Activated B cell treated with CpG ODN at 0.5 μM for 24 hours (primary cell): ENCODE measurements around the gene CST7. TPM values are rescaled to one million over a fixed set of nuclear protein-coding genes. Genes with fewer than 3 reads are reported as not detected.
A peak's percentile ranks its signal among the peaks of the same experiment; 100 is the strongest.

Experiments
- ATAC-seq: fragments of 200-7000 bp; cut with Tn5 transposase; one replicate; pipeline ENCODE4 v1.10.0; 2021; ENCODE audit warnings: low read depth, mild to moderate bottlenecking, moderate library complexity
- CTCF ChIA-PET: fragments of 350-600 bp; sonication (Branson Sonifier 250); formaldehyde crosslinking; loops from one replicate; lab custom pipeline; 2021; ENCODE audit warnings: antibody characterized with exemption; lab: Charles Lee
- POLR2A ChIA-PET: fragments of 350-600 bp; sonication (Branson Sonifier 250); formaldehyde crosslinking; loops from one replicate; lab custom pipeline; 2021; ENCODE audit warnings: antibody characterized with exemption; lab: Charles Lee
- DNase-seq: peaks from one replicate; pipeline ENCODE4 v3.0.0; 2022
- H3K27ac Mint-ChIP-seq: one replicate; pipeline ENCODE4 v1.8.0; 2020; ENCODE audit warnings: mixed read lengths
- H3K27me3 Mint-ChIP-seq: one replicate; pipeline ENCODE4 v1.8.0; 2021; ENCODE audit warnings: mixed read lengths
- H3K36me3 Mint-ChIP-seq: one replicate; pipeline ENCODE4 v1.8.0; 2021; ENCODE audit warnings: low read depth, mixed read lengths
- H3K4me1 Mint-ChIP-seq: one replicate; pipeline ENCODE4 v1.8.0; 2021; ENCODE audit warnings: mixed read lengths
- H3K4me3 Mint-ChIP-seq: one replicate; pipeline ENCODE4 v1.8.0; 2020; ENCODE audit warnings: mild to moderate bottlenecking, mixed read lengths
- H3K9me3 Mint-ChIP-seq: one replicate; pipeline ENCODE4 v1.8.0; 2020; ENCODE audit warnings: mixed read lengths
- intact Hi-C: fragments of 100-400 bp; cut with micrococcal nuclease; formaldehyde crosslinking; loops from one replicate; pipeline ENCODE4 v1.15.1; 2024
- total RNA-seq: library from RNA; stranded (reverse); gene quantifications from 2 replicates; pipeline ENCODE4 v1.2.3, GENCODE V29; 2022
- TF ChIP-seq, protein P1 (sequence below): fragments of 200-600 bp; IDR thresholded peaks from one replicate; pipeline ENCODE4 v1.8.0; 2022; ENCODE audit warnings: antibody characterized with exemption, mild to moderate bottlenecking

CST7 gene
- total RNA-seq, 1 donor from 2014 or later, result 1.0 TPM

DNA sequence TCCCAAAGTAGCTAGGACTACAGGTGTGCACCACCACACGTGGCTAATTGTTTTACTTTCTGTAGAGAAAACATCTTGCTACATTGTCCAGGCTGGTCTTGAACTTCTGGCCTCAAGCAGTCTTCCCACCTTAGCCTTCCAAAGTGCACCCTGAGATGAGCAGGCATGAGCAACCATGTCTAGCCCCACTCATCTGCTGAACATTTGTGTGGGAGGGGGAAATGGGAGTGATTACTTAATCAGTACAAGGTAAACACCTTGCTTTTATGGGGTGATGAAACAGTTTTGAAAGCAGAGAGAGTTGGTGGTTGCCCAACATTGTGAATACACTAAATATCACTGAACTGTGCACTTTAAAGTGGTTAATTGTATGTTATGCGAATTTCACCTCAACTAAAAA, 38.2 kb downstream of the CST7 start:
- CTCF ChIA-PET, result no interaction called here
- Mint-ChIP-seq H3K27me3 (no peaks in the 10 kb centered on the region), H3K4me3 (no peak overlapping the region), H3K27ac (no peak overlapping the region), H3K36me3 (peaks cover 35% of the 10 kb centered on the region), H3K4me1 (peaks cover 24% of the 10 kb centered on the region), H3K9me3 (no peaks in the 10 kb centered on the region)
- ATAC-seq (no peak), DNase-seq (no peak)
- POLR2A ChIA-PET, result no interaction called here
- intact Hi-C loops, result no loop called here
- TF ChIP-seq, protein P1, sequence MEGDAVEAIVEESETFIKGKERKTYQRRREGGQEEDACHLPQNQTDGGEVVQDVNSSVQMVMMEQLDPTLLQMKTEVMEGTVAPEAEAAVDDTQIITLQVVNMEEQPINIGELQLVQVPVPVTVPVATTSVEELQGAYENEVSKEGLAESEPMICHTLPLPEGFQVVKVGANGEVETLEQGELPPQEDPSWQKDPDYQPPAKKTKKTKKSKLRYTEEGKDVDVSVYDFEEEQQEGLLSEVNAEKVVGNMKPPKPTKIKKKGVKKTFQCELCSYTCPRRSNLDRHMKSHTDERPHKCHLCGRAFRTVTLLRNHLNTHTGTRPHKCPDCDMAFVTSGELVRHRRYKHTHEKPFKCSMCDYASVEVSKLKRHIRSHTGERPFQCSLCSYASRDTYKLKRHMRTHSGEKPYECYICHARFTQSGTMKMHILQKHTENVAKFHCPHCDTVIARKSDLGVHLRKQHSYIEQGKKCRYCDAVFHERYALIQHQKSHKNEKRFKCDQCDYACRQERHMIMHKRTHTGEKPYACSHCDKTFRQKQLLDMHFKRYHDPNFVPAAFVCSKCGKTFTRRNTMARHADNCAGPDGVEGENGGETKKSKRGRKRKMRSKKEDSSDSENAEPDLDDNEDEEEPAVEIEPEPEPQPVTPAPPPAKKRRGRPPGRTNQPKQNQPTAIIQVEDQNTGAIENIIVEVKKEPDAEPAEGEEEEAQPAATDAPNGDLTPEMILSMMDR, result no peak

DNA sequence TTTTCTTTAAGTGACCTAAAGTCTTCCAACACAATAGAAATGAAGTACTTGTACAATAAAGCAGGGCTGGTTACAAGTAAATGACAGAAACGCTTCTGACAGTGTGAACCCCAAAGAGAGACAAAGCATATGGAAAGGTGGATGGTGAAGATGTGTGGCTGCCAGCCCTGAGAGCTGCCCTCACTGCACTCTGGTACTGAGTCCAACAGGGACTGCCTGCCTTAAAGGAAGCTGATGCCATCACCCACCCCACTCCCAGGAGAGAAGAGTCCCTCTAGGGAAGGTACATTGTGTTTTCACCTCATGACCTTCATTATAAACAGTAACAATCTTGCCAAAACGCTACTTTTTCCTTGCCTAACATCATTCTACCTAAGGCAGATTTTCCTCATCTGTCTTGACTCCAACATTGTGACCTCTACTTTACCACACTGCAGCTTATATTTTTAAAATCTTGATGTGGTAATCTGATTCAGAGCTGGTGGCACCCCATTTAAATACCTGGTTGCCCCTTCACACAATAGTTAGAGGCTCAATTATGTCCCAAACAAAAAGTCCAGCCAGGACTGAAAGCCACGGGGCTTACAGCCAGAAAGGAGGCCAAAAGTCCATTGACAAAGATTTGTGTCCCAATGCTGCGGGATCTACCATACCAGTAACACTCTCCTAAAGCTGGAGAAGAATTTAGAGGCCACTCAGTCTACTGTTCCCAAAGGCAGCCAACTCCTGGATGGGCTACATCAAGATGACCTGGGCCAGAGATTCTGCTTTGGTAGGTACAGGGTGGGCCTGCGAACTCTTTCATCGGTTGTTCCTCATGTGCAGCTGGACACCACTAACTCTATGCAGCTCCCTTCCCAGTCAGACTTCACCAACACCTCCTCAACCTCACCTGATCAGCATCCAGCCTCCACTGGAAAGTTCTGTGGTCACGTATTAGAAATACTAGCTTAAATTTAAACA, 39.1 kb downstream of the CST7 start:
- H3K27me3 Mint-ChIP-seq, result no peaks in the 10 kb centered on the region
- TF ChIP-seq, protein P1, result no peak
- ATAC-seq (no peak), DNase-seq (no peak)
- H3K4me3 Mint-ChIP-seq, result no peak overlapping the region
- H3K27ac Mint-ChIP-seq, result no peak overlapping the region
- ChIA-PET POLR2A (interaction anchor here (1.2 kb wide), 1 partner anchor 70 kb away, joined by 3 read pairs; the partner anchor contains the start of gene ACSS1), CTCF (no interaction called here)
- H3K4me1 Mint-ChIP-seq, result peaks cover 29% of the 10 kb centered on the region
- intact Hi-C loops, result no loop called here
- no peaks in the 10 kb centered on the region for H3K9me3 Mint-ChIP-seq
- H3K36me3 Mint-ChIP-seq, result peaks cover 32% of the 10 kb centered on the region

DNA sequence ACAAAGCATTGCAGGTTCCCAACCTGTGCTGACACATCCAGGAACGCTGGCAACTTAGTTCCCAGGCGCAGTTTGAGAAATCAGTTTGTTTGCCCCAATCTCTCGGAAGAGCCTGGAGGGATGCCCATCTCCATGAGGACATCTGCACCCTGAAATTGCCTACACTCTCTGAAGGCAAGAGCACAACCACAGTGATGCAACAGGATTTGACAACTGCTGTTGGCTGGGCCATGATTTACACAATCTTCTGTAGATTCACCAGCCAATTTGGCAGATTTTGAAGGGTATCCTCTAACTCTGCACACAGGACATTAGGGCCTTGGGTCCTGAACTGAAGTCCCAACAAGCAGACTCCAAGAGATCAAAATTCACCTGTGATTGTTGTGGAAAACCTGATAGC, 40.1 kb downstream of the CST7 start:
- POLR2A ChIA-PET, result interaction anchor here (1.2 kb wide), 1 partner anchor 69 kb away, joined by 3 read pairs; the partner anchor contains the start of gene ACSS1
- no peak overlapping the region for H3K4me3 Mint-ChIP-seq

DNA sequence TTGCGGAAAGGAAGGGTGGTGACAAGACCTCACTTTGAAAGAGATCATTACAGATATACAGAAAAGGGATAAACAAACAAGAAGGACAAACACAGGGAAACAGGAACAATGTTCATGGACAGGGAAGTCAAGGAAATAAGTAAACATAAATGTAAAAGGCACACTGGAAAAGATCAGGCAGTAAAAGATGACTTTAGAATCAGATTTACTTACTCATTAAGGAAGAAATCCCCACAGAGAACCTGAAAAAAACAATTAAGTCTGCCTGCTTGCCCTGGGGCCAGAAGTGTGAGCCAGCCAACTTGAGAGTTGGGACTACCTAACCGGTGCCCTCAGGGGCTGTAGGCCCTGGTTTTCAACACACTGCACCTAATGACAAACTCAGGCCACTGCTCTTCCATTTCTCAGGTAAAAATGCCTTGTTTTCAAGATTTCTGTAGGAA, 41.8 kb downstream of the CST7 start:
- intact Hi-C loops, result loop anchor here (5.0 kb wide), 2 partner anchors 326 to 1054 kb away; no protein-coding TSS in a partner anchor
- Mint-ChIP-seq H3K27ac (no peak overlapping the region), H3K9me3 (no peaks in the 10 kb centered on the region), H3K4me3 (peak overlapping the region; percentile 92), H3K27me3 (no peaks in the 10 kb centered on the region), H3K36me3 (peaks cover 17% of the 10 kb centered on the region), H3K4me1 (peaks cover 48% of the 10 kb centered on the region)
- POLR2A ChIA-PET, result interaction anchor here (3.3 kb wide), 1 partner anchor 68 kb away, joined by 35 read pairs; the partner anchor contains the start of gene ACSS1
- TF ChIP-seq, protein P1, result no peak
- DNase-seq (no peak), ATAC-seq (no peak)
- CTCF ChIA-PET, result no interaction called here

More for the DNA sequence above, 40.1 kb downstream of the CST7 start:
- no peak for ATAC-seq
- no peak for DNase-seq
- H3K27me3 Mint-ChIP-seq, result no peaks in the 10 kb centered on the region
- H3K9me3 Mint-ChIP-seq, result no peaks in the 10 kb centered on the region
- peaks cover 38% of the 10 kb centered on the region for H3K4me1 Mint-ChIP-seq
- H3K36me3 Mint-ChIP-seq, result peaks cover 23% of the 10 kb centered on the region
- CTCF ChIA-PET, result no interaction called here
- intact Hi-C loops, result no loop called here
- TF ChIP-seq, protein P1, result no peak
- no peak overlapping the region for H3K27ac Mint-ChIP-seq
